GM12874 (cell line): ENCODE data around the gene LMAN2L.

Experiments
- CTCF ChIP-seq: IDR thresholded peaks from 2 replicates; pipeline ENCODE4 v1.5.1; 2011; ENCODE audit warnings: low read depth, mild to moderate bottlenecking, control low read depth, low read length, moderate library complexity; ENCODE audit not compliant: insufficient read depth

Gene LMAN2L

GRCh38 chr2:96701636-96702035 is 38.2 kb downstream of the LMAN2L start:
- TF ChIP-seq CTCF: no peak

GRCh38 chr2:96700086-96700485 is 39.8 kb downstream of the LMAN2L start:
- no peak for TF ChIP-seq CTCF

- TF ChIP-seq CTCF: no peak
Observed at GRCh38 chr2:96699621-96700020, 40.2 kb downstream of the LMAN2L start.

GRCh38 chr2:96699021-96699420 is 40.8 kb downstream of the LMAN2L start:
- TF ChIP-seq CTCF: no peak

GRCh38 chr2:96698221-96698861 is 41.5 kb downstream of the LMAN2L start:
- no peak for TF ChIP-seq CTCF

DNA sequence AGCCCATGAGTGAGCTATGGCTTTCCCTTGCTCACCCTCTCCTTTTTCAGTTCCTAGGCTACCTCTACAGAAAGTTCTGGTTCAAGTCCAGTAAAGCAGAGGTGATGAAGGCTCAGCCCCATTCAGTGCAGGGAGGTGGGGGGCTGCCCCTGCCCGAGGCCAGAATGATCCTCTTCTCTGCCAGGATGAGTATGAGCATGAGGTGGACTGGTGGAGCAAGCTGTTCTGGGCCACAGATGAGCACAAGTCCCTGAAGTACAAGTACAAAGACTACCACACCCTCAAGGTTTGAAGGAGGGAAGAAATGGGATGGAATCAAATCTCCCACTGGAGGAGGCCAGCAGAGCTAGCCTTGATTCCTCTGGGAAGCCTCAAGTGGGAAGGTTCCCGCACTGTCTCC is 42.4 kb downstream of the LMAN2L start:
- TF ChIP-seq CTCF: no peak

GRCh38 chr2:96695602-96696001 is 44.3 kb downstream of the LMAN2L start:
- no peak for TF ChIP-seq CTCF
